Measurements from ENCODE around the gene ANXA4.
"Not testable (repeated sequence)": the region's sequence is repeated elsewhere in the genome, so short reads cannot be mapped to it uniquely, and the experiment has no call there.

Gene ANXA4

DNA sequence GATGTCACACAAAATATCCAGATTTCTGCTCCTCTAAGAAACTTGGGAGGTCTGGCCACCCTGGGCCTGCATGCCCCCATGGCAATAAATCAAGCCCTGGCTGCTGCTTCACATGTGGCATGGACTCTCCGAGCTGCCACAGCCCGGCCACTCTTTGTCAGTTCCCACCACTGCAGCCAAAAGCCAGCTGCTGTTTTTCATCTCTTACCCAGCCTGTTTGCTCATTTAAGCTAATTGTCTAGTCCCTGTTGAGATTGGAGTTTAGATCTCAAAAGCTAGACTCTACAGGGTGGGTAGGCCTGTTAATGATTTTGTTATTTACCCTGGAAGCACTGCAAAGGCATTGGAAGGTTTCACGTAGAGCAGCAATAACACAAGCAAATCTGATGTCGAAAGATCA, 20.9 kb upstream of the ANXA4 start:
- no peak for DNase-seq (ENCODE audit: low read depth)

DNA sequence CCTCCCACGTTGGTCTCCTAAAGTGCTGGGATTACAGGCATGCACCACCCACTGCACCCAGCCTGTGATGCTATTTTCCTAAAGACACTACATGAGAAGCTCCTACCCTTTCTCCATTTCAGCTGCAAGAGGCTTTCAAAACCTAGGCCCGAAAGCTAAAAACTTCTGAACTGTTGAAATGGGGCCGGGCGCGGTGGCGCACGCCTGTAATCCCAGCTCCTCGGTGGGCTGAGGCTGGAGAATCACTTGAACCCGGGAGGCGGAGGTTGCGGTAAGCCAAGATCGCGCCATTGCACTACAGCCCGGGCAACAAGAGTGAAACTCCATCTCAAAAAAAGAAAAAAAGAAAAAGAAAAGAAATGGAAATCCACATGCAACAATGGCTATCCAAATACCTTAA, 18.1 kb upstream of the ANXA4 start:
- no peak for DNase-seq (ENCODE audit: low read depth)

DNA sequence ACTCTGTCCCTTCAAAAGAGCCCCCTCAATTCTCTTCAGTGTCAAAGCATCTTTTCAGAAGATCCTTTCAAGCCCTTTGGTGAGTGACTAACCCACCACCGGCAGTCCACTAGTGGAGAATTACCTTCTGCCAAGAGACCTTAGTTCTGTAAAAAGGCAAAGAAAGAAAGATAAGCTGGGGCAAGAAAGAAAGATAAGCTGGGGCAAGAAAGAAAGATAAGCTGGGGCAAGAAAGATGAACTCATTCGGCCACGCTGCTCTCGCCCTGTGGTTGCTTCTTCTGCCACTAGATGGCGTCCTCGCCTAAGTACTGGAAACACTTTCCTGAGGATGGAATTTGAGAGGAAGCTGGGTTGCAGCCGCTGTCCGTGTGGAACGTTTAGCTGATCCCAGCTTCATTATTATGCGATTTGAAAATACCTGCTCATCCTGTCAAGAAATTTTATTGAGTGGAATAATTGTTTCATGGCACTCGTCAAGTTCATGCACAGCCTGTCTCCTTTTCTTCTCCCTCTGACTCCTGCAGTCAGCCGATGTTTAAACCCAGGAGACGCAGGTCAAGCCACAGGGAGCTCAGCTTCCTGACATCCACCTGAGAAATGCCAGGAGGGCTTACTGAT, 17.3 kb upstream of the ANXA4 start:
- peak; percentile 82 for DNase-seq (ENCODE audit: low read depth)

DNA sequence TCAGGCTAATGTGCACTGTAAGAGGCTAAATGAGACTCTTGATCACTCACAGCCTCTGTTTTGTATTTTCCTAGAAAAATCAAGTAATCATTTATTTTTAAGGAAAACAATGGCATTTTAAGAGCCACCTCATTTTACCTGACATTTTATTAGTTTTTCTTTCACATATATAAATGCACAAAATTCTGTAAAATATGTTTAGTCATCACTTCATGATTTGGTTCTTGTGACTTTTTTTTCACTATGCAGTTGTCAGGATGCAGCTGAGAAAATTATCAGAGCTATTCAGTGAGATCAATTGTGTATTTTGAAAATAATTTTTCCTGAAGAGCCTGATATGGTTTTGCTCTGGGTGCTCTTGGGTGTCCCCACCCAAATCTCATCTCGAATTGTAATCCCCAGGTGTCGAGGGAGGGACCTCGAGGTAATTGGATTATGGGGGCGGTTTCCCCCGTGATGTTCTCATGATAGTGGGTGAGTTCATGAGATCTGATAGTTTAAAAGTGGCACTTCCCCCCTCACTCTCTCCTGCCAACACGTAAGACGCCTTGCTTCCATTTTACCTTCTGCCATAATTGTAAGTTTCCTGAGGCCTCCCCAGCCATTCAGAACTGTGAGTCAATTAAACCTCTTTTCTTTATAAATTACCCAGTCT, 16.1 kb upstream of the ANXA4 start:
- DNase-seq (ENCODE audit: low read depth), result no peak

DNA sequence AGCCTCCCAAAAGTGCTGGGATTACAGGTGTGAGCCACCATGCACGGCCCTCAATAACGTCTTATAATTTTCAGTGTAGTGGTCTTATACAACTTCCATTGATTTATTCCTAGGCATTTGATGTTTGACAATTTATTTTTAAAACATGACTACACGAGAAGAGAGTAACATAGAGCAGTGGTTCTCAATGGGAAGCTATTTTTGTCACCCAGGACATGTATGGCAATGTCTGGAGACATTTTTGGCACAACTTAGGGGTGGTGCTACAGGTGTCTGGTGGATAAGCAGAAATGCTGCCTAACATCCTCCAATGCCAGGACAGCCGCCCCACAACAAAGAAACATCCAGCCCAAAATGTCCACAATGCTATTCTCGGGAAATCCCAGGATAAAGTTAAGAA, 12.7 kb upstream of the ANXA4 start:
- DNase-seq (ENCODE audit: low read depth), result no peak

DNA sequence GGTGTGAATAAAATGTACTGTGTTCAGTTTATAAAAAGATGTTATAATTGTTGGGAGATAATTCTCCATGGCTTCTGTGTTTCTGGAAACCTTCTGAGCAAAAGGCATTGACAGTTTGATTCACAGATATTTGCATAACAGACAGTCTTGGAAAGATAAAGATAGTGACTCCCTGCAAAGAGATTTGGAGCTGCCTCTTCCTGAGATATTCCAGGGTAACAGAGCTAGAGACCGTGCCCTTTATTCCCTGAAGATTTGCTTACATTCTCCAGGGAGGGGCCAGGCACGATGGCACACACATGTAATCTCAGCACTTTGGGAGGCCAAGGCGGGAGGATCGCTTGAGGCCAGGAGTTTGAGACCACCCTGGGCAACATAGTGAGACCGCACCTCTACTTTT, 12.2 kb upstream of the ANXA4 start:
- no peak for DNase-seq (ENCODE audit: low read depth)

DNA sequence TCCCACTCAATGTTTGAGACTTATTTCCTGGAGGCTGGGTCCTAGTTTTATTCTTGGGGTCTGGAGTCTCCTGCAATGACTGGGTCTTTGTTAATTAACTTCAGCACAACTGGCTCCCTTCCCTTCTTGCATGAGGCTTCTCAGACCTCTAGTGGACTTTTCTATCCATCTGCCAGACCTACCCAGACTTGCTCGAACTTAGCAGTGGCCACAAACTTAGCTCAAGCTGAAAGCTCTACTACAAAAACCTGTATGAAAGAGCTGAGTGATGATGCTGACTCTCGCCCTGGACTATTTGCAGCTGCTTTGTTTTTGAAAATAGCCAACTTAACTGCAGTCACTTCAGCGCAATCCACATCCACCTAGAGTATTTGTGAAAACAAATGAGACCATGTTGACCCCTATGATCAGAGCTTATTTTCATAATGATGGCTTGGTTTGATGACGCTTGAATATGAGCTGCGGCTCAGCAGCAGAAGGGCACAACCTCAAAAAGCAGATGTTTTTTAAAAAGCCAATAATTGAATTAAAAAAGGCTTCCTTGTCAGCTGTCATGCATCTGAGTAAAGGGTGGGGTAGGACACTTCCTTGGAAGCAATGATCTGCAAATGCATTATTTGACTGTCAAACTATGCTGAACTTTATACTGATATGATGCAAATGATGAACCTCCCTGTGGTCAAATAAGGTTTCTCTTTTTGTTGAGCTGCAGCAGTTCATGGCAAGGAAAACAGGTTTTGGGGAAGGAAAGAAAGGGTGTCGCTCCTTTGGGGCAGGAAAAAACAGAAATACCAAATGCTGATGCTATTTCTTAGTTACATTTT, 10.6 kb upstream of the ANXA4 start:
- no peak for DNase-seq (ENCODE audit: low read depth)

DNA sequence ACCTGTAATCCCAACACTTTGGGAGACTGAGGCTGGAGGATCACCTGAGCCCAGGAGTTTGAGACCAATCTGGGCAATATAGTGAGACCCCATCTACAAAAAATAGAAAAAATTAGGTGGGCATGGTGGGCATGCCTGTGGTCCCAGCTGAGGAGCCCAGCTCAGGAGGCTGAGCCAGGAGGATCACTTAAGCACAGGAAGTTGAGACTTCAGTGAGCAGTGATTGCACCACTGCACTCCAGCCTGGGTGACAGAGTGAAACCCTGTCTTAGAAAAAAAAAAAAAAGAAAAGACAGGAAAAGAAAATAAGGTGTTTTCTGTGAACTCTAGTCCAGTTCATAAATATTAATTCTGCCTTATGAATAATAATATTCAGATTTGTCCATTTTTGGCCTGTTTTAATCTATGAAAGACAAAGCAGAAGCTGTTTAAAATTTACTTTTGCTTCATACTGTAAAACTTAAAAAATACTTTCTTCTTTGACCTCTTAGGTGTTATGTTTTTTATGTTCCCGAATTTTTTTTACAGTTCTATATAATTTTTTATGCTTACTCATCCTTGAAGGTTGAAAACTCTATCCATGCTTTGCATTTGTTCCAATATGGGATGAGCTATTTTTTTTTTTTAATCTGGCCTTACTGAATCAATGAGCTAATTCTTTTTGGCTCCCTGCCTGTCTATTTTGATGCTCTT, 8.4 kb upstream of the ANXA4 start:
- DNase-seq (ENCODE audit: low read depth), result no peak

DNA sequence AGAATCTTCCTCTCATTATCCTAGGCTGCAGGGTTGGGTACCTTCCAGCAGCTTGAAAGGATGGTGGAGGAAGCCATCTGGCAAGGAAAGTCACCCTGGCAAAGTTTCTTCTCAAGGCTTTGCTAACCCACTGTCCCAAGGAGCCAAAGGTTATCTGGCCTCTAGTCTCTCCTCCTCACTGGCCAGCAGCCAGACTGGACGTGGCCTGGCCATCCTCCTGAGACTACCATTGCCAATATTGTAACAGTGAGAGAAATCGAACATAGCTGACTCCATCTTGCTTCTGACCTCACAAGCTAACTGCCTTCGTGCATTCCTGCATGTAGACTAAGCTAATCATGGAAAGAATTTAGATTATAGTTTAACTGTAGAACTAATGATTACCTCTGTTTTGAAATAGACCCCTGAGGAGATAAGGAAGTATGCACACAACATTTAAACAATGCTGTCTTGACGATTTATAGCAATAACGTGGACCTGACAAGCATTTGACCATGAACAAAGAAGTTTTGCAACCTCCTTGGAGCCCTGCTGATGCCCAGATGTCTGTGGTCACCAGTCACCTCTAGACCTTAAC, 7.8 kb upstream of the ANXA4 start:
- DNase-seq (ENCODE audit: low read depth), result no peak

DNA sequence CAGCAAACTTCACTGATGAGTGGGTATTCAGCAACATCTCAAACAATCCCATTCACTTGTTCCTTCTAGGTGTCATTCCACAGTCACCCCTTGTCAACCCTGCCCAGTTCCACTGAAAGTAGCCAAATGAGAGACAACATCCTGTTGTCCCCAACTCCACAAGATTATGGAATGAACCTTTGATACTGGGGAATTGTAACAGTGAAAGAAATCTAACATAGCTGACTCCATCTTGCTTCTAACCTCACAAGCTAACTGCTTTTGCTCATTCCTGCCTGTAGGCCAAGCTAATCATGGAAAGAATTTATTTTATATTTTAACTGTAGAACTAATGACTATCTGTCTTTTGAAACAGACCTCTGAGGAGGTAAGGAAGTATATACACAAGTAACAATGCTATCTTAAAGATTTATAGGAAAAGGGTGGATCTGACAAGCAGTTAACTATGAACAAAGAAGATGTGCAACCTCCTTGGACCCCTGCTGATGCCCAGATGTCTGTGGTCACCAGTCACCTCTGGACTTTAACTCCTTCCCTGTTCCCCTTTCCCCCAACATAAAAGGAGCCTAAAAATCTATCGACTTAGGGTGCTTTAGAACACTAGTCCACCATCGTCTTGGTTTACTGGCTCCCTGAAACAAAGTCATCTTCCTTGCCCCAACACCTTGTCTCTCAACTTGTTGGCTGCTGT, 6.9 kb upstream of the ANXA4 start:
- DNase-seq (ENCODE audit: low read depth), result no peak

DNA sequence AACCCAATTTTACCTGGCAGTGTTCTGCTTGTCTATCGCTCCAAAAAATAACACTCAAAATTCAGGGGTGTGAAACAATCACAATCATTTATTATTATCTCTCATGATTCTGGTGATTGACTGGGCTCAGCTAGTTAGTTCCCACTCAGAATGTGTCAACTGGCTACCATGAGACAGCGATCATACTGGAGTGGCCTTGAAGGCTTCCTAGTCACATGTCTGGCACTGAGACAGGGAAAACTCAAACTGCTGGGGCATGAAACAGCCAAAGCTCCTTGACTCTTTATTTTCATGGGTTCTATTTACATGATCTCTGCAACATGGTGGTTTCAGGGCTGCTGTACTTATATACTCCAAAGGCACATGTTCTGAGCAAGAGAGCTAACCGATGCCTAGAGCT, 6.2 kb upstream of the ANXA4 start:
- no peak for DNase-seq (ENCODE audit: low read depth)

DNA sequence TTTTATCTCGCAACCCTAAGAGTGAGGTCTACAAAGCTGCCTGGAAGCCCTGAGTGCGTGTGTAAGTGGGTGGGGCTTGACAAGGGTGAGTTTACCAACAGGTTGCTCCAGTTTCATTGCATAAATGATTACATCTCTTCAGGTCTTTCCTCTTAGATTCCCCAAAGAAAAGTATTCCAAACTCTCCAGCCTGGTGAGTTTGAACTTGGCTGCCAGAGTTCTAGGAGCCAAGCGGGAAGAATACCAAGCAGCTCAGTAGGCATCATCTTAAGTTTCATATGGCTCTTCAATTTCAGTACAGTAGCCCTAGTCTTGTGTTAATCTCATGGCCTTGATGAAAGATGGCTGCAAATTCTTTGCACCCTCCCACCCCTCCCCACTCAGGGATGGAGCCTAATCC, 3.8 kb upstream of the ANXA4 start:
- not testable (repeated sequence) for DNase-seq (ENCODE audit: low read depth)

DNA sequence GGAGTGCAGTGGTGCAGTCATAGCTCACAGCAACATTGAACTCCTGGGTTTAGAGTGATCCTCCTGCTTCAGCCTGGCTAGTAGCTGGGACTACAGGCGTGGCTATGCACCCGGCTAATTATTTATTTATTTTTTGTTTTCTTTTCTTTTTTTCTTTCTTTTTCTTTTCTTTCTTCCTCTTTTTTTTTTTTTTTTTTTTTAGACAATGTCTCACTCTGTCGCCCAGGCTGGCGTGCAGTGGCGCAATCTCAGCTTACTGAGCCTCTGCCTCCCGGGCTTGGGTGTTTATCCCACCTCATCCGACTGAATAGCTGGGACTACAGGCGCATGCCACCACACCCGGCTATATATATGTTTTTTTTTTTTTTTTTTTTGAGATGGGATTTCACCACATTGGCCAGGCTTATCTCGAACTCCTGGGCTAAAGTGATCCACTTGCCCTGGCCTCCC, 1.4 kb upstream of the ANXA4 start:
- no peak for DNase-seq (ENCODE audit: low read depth)

DNA sequence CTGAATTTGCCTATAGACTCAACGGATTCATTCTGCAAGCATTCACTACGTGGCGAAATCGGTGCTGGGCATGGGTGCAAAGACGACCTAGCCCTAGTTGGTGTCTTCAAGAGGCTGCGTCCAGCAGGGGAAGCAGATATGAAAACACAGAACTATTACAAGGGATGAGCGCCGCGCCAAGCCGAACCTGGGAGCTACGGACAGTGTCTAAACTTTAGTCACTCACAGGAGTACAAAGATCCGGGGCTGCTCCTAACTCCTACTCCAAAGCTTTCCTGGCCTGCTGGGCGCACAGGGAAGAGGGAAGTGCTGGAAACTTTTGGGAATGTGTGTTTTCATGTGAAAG, 732 bp upstream of the ANXA4 start:
- DNase-seq (ENCODE audit: low read depth), result peak; percentile 8

DNA sequence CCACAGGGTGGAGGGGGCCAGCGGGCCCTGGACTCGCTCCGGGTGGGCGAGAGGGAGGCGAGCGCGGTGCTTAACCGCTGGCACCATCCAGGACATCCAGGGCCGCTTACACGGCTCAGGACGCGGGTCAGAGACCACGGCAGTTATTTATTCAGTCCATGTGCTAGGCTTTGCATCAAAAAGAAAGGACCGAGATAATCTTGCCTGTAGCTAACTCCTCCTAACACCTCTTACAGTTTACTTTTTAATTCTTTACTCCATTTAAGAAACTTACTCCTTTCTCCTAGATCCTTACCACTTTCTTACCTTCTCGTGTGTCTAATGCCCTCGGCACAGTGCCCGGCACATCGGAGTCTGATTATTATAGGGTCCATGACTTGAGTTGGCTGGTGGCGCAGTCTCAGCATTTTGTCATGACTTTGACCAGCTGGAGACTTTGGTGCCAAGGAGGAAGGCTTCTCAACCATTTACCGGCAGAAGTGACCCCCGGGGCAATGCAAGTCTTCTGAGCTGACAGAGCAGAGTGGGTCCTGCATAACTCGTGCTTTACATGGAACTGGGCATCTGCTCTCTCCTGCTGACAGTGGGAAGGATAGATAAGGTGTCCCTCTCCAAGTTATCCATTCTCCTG, 503 bp downstream of the ANXA4 start:
- DNase-seq (ENCODE audit: low read depth), result no peak

DNA sequence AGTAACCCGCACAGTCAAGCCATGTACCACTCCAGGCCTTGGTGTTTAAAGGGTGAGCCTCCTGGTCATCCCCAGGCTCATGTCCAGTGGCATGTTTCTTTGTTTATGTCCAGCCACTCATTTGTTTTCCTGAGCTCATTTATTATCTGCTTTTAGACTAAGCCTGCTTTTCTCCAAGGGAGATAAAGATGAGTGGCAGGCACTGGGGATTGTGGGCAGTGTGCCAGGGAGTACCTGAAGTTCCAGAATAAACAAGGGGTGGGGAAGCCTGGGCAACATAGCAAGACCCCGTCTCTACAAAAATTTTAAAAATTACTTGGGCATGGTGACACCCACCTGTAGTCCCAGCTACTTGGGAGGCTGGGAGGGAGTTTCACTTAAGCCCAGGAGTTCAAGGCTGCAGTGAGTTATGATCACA, 1.9 kb downstream of the ANXA4 start:
- no peak for DNase-seq (ENCODE audit: low read depth)

DNA sequence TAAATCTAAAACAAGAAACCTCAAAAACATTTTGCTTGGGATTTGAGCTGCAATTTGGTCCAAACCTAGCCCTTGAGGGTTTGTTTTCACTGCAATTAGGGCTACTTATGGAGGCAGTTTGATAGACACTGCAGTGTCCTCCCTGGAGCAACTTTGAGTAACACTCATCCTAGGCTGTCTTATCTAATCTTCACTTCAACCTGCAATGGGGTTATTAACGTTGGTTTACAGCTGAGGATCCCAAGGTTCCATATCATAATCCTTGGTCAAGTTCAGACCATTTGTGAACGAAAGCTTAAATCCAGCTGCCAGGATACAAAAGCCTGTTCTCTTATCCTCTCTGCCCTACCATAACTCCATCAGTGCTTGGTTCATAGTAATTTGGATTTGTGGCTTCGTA, 2.5 kb downstream of the ANXA4 start:
- no peak for DNase-seq (ENCODE audit: low read depth)

DNA sequence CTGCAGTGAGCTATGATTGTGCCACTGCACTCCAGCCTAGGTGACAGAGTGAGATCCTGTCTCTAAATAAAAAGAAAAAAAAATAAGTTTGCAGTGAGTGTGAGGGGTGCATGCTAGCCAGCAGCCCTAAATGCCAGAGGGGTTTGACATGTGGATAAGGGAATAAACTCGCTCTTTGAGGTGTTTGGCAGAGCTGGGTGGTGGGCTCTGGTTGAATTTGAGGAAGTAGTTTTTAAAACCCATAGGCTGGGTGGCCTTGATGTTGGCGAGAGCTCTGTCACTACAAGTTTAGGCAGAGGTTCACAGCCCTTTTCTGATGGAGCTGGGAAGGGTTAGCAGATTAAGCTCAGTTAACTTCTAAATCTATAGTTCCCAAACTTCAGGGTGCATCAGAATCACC, 3.1 kb downstream of the ANXA4 start:
- no peak for DNase-seq (ENCODE audit: low read depth)

DNA sequence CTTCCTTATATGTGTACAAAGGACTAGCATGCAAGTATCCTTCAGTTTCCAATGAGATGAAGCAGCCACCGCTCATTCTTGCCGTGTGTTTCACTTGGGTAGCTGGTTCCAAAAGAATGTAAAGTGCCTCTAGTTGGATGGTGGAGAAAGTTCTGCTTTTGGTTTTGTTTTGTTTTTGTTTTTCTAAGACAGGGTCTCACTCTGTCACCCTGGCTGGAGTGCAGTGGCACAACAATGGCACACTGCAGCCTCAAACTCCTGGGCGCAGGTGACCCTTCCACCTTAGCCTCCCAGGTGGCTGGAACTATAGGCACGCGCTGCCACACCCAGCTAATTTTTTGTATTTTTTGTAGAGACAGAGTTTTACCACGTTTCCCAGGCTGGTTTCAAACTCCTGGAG, 8.3 kb downstream of the ANXA4 start:
- DNase-seq (ENCODE audit: low read depth), result no peak

DNA sequence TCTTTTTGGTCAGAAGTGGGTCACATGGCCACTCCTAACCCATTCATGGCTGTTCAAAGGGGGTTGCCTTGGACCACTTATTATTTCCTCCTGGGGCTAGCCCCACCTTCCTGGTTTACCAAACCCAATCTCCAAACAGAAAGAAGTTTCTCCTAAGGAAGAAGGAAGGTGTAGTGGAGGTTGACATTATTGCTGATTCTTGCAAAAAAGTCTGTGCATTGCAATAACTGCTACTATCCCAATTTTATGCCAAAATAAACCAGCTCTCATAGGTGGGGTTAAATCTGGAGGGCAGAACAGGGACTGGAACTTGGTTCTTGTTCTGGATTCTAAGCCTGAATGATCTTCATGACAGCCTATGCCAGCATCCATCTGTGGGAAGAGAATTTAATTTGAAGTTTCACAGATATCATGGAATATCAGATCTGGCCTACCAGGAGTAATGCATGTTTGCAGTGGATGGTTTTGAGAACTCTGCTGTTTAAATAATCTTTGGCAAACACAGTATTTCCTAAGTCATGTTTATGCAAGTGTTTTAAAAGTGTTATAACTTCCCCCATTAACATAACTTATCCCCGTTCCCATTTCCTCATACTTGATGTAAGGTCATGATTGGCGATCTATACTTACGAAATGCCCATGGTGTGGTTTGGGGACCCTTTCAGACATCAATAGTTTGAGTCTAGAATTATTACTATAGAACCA, 11.9 kb downstream of the ANXA4 start:
- DNase-seq (ENCODE audit: low read depth), result no peak

DNA sequence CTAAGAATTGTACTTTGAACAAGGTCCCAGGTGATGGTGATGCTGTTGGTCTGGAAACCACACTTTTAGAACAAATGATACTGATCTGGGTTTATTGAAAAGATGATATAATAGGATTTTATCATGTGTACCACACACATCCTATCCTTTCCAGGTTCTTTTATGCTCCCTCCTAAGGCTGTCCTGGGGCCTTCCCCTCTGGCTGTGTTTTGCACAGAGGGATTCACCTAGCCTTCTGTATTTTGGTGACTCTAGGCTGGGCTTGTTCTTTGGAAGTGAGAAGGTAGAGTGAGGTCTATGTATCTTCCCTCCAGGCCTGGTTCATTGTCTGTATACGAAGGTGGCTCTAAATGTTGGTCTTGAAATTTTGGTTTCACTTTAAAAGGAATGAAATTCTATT, 12.7 kb downstream of the ANXA4 start:
- no peak for DNase-seq (ENCODE audit: low read depth)

All from stimulated activated CD8-positive, alpha-beta memory T cell treated with anti-CD3 and anti-CD28 coated beads, Interleukin-12 subunit alpha, Interleukin-12 subunit beta, amount 100 ng/mL, for 1 hour (primary cell).